WERI-Rb-1 (cell line): ENCODE data around the gene GPR65.

Experiments used
- DNase-seq: peaks from one replicate; pipeline ENCODE4 v3.0.0-alpha.2; 2020
- H3K27ac ChIP-seq: fragments of 250-450 bp; sonication (Bioruptor Pico); 2 replicates; pipeline ENCODE4 v1.5.1; 2020; ENCODE audit warnings: mild to moderate bottlenecking, moderate library complexity
- H3K27me3 ChIP-seq: fragments of 250-450 bp; sonication (Bioruptor Pico); 2 replicates; pipeline ENCODE4 v1.5.1; 2021; ENCODE audit warnings: mild to moderate bottlenecking, low read depth, moderate library complexity; ENCODE audit not compliant: insufficient read depth, severe bottlenecking
- H3K36me3 ChIP-seq: fragments of 250-450 bp; sonication (Bioruptor Pico); 2 replicates; pipeline ENCODE4 v1.5.1; 2020; ENCODE audit warnings: mild to moderate bottlenecking, moderate library complexity
- H3K4me3 ChIP-seq: 2 replicates; pipeline ENCODE4 v1.5.1; 2011; ENCODE audit warnings: low read depth, mild to moderate bottlenecking, control low read depth, low read length
- H3K9me3 ChIP-seq: fragments of 250-450 bp; sonication (Bioruptor Pico); 2 replicates; pipeline ENCODE4 v1.5.1; 2021; ENCODE audit warnings: mild to moderate bottlenecking, moderate library complexity; ENCODE audit not compliant: severe bottlenecking
- CTCF ChIP-seq: IDR thresholded peaks from 2 replicates; pipeline ENCODE4 v1.5.1; 2011; ENCODE audit warnings: low read depth, mild to moderate bottlenecking, control low read depth, inconsistent platforms, low read length

Gene GPR65

GRCh38 chr14:87996291-87996592 is 8.7 kb upstream of the GPR65 start:
- Histone ChIP-seq H3K4me3 (no peak overlapping the region), H3K27me3 (no peaks in the 10 kb centered on the region), H3K9me3 (peaks cover 7% of the 10 kb centered on the region), H3K27ac (no peak overlapping the region), H3K36me3 (no peaks in the 10 kb centered on the region)
- TF ChIP-seq CTCF, result no peak
- DNase-seq, result no peak

- no peaks in the 10 kb centered on the region for H3K27me3 ChIP-seq
- DNase-seq, result no peak
- H3K9me3 ChIP-seq, result peaks cover 7% of the 10 kb centered on the region
- TF ChIP-seq CTCF, result no peak
- H3K27ac ChIP-seq, result no peak overlapping the region
- H3K4me3 ChIP-seq, result no peak overlapping the region
- no peaks in the 10 kb centered on the region for H3K36me3 ChIP-seq
Measured at GRCh38 chr14:87998482-87998881, 6.5 kb upstream of the GPR65 start.

- Histone ChIP-seq H3K4me3 (no peak overlapping the region), H3K9me3 (peaks cover 7% of the 10 kb centered on the region), H3K27me3 (no peaks in the 10 kb centered on the region), H3K27ac (no peak overlapping the region), H3K36me3 (no peaks in the 10 kb centered on the region)
- no peak for TF ChIP-seq CTCF
- no peak for DNase-seq
Measured at GRCh38 chr14:87999277-87999676, 5.7 kb upstream of the GPR65 start.

GRCh38 chr14:88002421-88003075 is 2.4 kb upstream of the GPR65 start:
- no peak overlapping the region for H3K27ac ChIP-seq
- TF ChIP-seq CTCF, result no peak
- H3K36me3 ChIP-seq, result no peaks in the 10 kb centered on the region
- no peak for DNase-seq
- H3K27me3 ChIP-seq, result no peaks in the 10 kb centered on the region
- no peak overlapping the region for H3K4me3 ChIP-seq
- no peaks in the 10 kb centered on the region for H3K9me3 ChIP-seq

DNA sequence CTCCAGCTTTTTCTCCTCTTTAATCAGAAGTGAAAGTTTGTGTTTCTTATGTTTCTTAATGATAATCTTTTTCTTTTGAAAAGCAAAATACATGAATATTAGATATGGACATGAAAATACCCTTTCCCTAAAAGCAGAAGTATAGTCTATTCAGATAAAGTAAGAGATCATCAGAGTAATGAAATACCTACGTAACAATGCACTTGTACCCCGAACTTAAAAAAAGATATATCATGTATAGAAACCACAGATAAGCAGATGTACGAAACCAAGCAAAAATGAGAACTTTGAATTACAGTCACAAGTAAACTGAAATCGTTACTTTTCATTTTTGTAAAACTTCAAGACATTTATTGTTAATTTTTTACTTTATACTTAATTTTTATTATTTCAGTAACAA is 1.5 kb upstream of the GPR65 start:
- Histone ChIP-seq H3K27me3 (no peaks in the 10 kb centered on the region), H3K4me3 (no peak overlapping the region)
- DNase-seq, result no peak

More for the DNA sequence above, 1.5 kb upstream of the GPR65 start:
- TF ChIP-seq CTCF, result no peak
- Histone ChIP-seq H3K36me3 (no peaks in the 10 kb centered on the region), H3K27ac (no peak overlapping the region), H3K9me3 (no peaks in the 10 kb centered on the region)
